Measurements from ENCODE around the gene NNMT. TPM values are rescaled to one million over a fixed set of nuclear protein-coding genes. Genes with fewer than 3 reads are reported as not detected.
"Not testable (repeated sequence)": the region's sequence is repeated elsewhere in the genome, so short reads cannot be mapped to it uniquely, and the experiment has no call there.

The NNMT gene
- total RNA-seq, 2 donors from 2014 or later = 631 to 647 TPM

DNA sequence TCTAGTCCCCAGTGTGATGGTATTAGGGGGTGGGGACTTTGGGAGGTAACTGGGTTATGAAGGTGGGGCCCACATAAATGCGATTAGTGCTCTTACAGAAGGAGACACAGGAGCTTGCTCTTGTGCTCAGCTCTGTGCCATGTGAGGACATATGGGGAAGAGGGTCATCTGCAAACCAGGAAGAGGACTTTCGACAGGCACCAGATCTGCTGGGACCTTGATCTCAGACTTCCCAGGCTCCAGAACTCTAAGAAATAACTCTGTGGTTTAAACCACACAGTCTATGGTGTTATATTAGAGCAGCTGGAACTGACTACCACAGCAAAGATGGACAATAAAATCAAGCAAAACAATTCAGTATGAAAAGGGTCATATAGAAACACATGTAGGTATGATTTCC is 26.7 kb downstream of the NNMT start:
- no peak for DNase-seq (ENCODE audit: low spot score)
- intact Hi-C loops (cut with DNase I) = no loop called here

DNA sequence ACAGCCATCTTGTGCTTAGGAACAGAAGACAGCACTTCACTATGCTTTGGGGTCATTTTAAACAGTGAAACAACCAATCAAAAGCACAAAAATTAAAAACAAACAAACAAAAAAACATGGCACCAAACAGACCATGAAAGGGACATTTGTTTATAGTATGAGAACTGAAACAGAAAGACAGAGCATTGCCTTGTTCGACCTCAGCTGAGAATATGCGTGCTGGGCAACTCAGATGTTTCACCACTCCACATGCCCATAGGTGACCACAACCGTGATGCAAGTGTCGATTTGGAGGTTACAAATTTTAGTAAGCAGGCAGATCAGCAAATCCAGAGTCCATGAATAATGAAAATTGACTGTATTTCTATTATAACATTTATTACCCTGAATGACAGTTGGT is 30.0 kb downstream of the NNMT start:
- intact Hi-C loops (cut with DNase I) = no loop called here
- no peak for DNase-seq (ENCODE audit: low spot score)

DNA sequence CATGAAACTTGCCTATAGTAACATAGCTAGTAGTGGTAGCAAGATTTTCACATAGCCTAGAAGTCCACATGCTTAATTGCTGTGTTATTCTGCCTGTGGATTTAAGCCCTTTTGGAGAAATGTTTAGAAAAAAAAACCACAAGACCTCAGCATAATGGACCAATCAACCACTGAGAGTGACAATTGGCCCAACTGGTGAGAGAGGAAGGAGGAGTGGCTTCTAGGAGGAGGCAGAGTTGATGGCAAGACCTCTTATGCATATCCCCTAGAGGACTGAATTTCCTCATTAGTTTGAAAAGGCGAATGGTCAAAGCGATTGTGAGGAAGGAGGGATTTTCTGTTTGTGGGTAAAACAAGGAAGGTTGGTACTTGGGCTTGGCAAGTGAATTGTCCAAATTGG is 30.6 kb downstream of the NNMT start:
- intact Hi-C loops (cut with DNase I) = no loop called here
- DNase-seq (ENCODE audit: low spot score) = no peak

DNA sequence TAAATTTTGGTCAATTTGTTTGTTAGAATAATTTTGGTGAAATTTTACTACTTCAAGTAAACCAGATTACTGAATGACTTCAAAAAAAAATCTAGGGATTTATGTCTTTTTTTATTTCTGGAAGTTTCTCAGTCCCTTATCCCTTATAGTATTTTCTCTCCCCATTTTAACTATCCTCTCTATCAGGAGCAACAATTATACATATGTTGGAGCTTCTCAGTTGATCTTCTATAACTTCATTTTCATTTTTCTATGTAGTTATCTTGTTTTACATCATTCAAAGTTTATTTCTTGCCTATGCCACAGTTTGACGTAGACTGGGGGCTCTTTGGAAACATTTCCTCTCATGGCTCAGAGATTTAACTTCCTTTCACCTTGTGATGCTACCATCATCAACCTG is 34.2 kb downstream of the NNMT start:
- intact Hi-C loops (cut with DNase I) = loop anchor here in 1 of 2 donors (5.0 kb wide), 1 partner anchor 432 kb away; no protein-coding TSS in a partner anchor
- no peak for DNase-seq (ENCODE audit: low spot score)

DNA sequence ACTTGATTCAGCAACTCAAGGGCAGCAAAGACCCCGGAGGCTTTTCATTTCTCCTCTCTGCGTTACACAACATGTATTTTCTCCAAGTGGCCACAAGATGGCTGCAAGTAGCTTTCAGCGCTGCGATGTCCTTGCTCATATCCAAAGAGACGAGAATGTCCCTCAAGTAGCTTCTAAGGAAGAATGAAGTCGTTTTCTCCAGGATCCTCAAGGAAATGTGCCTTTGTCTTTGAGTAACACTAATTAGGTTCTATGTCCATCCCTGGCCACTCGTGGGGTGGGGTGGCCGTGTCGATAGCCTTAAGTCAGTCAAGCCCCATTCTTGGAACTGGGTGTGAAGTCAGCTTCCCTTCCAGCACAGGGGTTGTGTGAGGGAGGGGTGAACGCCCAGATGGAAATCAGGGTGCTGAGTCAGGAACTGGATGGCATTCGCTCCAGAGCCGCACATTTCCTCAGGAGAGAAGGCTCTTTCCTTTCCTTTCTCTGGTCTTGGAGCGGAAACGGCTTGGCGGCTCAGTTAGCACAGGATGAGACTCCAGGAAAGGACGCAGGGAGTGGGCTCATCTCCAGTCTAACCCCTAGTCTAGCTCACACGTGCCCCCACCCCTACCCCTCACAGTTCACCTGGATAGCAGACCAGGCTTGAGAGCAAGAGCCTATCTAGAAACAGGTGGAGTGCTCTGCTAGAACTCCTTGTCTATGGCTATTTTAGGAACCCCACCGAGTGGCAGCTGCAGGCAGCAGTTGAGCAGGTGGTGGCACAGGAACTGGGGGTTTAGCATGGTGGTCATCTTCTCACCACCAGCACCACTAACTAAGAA is 44.3 kb downstream of the NNMT start:
- intact Hi-C loops (cut with DNase I) = no loop called here

DNA sequence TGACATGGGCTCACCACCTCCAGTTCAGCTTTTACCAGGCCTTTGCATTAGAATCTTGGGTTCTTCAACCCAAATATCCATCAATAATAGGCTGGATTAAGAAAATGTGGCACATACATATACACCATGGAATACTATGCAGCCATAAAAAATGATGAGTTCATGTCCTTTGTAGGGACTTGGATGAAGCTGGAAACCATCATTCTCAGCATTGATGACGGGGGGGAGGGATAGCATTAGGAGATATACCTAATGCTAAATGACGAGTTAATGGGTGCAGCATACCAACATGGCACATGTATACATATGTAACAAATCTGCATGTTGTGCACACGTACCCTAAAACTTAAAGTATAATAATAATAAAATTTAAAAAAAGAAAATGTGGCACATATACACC is 45.5 kb downstream of the NNMT start:
- intact Hi-C loops (cut with DNase I); DNase-seq (ENCODE audit: low spot score): not testable (repeated sequence)

More for the DNA sequence above, 44.3 kb downstream of the NNMT start:
- peak; percentile 84 for DNase-seq (ENCODE audit: low spot score)

DNA sequence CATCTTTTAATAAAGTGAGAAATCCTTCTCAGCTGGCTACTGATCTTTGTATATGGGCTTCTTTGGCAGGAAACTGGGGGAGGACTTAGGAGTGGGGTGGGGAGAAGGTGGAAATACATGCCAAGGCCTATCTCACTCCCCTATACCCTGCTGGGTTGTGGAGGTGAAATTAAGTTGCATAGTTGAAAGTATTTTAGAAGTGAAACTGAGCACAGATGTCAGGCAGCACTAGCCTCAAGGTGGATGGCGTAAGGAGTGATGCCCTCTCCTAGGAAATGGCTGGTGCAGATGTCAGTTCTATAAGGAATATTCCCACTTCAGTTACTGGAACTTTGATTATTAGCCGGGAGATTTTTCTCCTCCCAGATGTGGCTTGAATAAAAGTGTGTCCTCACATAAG is 46.3 kb downstream of the NNMT start:
- no peak for DNase-seq (ENCODE audit: low spot score)
- intact Hi-C loops (cut with DNase I) = no loop called here

DNA sequence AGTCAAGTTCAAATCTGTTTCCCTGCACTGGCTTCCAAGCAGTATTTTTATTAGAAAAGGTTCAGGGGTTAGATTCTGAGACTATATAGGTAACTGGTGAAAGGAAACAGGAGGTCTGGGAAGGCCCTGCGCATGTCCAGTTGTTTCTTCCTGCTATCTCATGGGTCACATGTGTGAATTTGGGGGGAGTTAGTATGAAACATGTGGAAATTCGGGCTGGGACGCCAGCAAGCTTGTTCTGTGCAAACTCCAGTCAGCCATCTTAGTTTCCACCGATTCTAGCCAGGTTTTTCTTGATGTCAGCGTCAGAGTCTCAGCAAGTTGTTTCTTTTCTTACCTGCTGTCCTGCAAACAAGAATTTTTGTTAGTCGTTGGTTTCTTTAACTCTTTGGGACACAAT is 46.8 kb downstream of the NNMT start:
- DNase-seq (ENCODE audit: low spot score) = no peak
- intact Hi-C loops (cut with DNase I) = no loop called here

DNA sequence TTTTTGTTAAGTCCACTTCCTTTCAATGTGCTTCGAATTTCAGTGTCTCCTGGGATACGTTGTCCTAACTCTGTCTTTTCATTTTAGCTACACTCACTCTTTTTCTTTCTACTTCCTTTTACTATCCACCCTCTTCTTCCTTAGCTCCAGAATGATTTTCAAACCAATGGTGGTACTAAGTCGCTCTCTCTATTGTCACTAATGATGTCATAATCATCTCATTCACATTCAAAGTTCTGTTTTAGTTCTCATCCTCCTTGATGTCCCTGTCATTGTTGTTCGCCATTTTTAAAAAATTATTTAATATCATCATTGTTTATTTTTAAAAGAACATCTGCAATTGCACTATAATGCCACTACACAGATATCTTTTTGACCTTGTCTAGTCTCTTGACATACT is 47.3 kb downstream of the NNMT start:
- intact Hi-C loops (cut with DNase I) = no loop called here
- DNase-seq (ENCODE audit: low spot score) = no peak

DNA sequence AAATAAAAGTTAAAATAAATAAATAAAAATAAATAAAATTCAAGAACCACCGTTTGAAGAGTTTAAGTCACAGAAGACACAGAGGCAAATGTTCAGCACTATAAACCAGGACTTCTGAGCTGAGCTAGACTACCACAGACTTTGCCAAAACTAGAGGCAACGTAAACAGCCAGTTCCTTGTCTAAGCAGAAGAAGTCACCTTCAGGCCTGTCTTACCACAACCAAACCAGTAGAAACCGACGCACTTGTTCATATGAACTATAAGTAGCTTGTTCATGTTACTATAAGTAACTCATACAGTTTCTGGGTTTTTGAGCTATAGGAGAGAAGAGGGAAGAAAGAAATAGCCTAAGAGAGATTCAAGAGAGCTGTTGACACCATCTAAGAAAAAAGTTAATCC is 48.3 kb downstream of the NNMT start:
- no peak for DNase-seq (ENCODE audit: low spot score)
- intact Hi-C loops (cut with DNase I) = no loop called here

DNA sequence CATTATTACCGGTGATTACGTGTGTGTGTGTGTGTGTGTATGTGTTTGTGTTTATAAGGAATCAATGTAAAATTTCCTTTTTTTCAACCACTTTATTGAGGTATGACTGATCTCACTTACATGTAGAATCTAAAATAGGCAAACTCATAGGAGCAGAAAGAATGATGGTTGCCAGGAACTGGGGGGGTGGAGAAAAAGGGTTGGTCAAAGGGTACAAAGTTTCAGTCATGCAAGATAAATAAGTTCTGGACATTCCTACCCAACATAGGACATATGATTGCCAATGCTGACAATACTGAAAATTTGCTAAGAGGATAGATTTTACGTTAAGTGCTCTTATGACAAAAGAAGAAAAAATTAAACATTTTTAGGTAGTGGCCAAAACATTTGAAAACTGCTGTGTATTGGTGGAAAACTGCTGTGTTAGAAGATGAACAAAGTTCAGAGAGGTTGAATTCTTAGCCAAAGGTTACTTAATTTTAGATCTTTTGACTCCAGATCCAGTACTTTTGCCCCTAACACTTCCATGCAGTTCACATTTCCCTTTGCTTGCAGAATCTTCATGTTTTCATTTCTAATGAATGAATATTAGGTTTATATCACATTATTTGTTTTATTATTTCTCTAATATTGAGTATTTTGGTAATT is 49.5 kb downstream of the NNMT start:
- intact Hi-C loops (cut with DNase I) = no loop called here
- no peak for DNase-seq (ENCODE audit: low spot score)

DNA sequence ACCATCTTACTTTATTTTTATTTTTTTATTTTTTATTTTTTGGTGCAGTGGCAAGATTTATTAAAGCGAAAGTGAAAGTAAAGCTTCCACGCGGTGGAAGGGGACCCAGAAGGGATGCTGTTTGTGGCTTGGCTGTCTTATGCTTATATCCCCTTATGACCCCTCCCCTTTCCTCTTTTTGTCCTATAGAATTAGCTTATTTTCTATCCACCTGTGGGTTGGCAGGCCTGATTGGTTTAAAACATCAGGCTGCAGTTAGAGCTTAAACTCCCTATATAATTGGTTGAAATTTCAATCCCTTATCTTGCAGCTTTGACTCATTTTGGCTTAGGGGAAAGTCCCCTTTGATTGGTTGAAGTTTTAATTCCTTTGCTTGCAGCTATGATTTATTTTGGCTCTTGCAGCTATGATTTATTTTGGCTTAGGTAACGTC is 50.5 kb downstream of the NNMT start:
- intact Hi-C loops (cut with DNase I) = no loop called here
- DNase-seq (ENCODE audit: low spot score) = no peak

DNA sequence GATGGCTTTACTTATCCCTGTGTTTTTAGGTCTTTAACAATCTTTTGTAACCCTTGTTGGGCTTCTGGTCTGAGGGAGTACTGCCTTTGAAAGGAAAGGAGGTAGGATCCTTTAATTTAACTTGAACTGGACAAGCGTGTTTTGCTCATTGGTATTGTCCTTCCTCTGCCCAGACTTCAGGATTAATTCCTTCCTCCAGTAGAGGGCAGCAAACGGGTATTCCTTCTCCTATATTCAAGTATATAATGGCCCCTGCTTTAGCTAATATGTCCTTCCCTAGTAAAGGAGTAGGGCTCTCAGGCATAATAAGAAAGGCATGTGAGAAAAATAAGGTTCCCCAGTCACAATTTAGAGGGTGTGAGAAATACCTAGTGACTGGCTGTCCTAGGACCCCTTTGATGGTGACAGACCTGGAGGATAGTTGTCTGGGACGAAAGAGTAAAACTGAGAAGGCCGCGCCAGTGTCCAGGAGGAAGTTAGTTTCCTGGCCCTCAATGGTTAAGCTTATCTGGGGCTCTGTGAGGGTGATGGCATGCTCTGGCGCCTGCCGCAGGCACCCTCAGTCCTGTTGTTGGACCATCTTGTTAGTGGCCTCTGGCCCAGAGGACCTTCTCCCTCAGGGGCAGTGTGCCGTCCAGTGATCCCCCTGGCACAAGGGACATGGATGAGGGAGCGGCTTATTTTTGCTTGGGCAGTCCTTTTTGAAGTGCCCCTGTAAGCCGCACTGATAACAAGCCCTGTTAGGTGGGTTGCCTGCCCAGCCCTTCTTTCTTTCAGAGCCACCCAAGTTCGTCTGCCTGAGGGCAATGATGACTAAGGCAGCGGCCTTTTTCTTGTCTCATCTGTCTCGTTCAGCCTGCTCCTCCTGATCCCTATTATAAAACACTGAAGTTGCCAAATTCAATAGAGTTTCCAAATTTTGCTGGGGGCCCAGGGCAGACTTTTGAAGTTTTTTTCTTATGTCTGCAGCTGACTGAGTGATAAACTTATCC is 52.3 kb downstream of the NNMT start:
- intact Hi-C loops (cut with DNase I) = no loop called here
- peak; percentile 55 for DNase-seq (ENCODE audit: low spot score)

DNA sequence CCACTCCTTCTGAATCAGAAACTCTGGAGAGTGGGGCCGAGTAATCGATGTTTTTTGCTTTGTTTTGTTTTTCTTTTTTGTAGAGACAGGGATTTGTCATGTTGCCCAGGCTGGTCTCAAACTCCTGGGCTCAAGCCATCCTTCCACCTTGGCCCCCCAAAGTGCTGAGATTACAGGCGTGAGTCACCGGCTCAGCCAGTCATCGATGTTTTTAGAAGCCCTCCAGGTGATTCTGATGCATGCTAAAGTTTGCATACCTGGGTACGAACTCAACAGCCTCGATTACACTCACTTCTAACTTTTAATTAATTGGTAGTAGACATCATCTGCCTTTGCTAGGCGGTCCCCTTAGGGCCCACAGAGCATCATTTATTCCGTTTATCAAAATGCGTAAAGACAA is 53.8 kb downstream of the NNMT start:
- no peak for DNase-seq (ENCODE audit: low spot score)
- intact Hi-C loops (cut with DNase I) = no loop called here

DNA sequence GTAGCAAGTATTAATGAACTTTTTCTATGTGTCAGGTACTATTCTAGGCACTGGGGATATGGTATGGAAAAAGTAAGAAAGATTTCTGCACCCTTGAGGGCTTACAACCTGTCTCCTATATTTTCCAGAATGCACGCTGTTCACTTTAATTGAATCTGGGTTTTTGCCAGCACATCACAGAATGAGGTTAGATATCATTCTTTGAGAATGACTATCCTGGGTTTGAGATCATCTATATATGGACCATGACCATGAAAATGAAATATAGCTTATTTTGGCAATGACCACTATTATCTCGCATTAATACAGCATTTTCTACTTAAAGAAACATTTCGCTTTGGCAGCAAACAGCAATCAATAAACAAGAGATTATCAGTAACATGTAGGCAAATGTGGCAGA is 57.2 kb downstream of the NNMT start:
- intact Hi-C loops (cut with DNase I) = no loop called here
- DNase-seq (ENCODE audit: low spot score) = no peak

DNA sequence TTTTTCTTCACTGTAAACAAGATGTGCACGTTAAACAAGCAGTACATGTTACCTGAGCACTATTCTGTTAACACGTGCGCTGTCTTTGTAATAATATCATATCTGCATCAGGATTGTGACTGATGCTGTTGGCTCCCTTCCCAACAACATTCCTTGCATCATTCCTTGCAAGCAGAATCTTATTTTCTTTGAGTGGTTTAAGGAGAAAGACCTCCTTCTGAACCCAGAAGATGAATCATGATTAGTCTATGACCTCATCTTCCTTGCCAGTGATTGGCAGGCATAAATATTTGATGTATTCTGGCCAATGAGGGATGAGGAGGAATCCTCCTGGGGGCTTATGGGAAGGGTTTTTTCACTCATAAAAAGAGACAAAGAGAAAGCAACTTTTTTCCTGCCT is 57.9 kb downstream of the NNMT start:
- intact Hi-C loops (cut with DNase I) = no loop called here
- no peak for DNase-seq (ENCODE audit: low spot score)

DNA sequence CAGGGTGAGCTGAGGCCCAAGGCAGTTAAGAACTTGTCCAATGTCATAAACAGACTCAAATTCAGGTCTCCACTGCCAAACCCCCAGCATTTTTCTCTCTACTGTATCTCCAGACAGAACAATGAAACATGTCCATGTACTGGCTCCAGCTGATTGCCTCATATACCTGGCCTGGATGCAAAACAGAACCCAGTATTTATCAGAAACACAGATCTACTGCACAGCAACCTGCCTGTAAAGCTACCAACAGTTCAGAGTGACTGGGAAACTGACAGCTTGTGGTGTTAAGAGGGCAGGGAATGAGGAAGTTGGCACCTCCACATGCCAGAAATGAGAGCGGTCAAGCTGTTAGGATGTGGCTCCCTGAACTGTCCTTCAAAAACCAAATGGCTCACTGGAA is 62.5 kb downstream of the NNMT start:
- intact Hi-C loops (cut with DNase I) = no loop called here

DNA sequence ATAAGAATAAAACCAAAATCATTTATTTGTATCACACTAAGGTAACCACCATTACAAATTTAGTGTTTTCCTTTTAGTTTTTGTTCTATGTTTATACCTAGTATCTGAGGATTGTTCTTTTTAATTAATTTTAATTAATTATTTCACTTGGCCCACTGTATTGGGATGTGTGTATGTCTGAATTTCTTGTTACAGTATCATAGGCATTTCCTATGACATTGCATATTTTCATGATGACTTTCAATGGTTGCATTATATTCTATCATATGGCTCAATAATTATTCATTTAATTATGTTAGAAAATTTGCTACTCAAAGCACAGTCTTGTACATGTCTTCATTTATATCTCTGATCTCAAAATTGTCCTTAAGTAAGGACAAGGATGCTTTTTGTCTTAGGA is 63.1 kb downstream of the NNMT start:
- intact Hi-C loops (cut with DNase I) = no loop called here
- DNase-seq (ENCODE audit: low spot score) = no peak

More for the DNA sequence above, 62.5 kb downstream of the NNMT start:
- no peak for DNase-seq (ENCODE audit: low spot score)

DNA sequence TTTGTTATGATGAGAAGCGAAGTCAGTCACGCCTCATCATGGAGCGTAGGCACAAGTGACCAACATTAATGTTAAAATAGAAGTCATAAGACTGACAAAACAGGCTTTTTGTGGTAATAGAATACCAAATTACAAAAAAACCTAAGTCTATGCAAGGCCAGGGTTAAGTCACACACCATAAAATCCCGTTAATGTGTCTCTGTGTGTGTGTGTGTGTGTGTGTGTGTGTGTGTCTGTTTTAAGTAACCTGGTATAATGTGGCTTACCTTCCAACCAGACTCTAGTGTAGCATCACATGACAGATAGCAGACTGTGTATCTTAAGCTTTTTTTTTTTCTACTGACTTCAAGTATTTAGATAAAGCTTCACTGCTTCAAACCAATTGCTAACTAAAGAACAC is 66.1 kb downstream of the NNMT start:
- DNase-seq (ENCODE audit: low spot score) = no peak
- intact Hi-C loops (cut with DNase I) = no loop called here

DNA sequence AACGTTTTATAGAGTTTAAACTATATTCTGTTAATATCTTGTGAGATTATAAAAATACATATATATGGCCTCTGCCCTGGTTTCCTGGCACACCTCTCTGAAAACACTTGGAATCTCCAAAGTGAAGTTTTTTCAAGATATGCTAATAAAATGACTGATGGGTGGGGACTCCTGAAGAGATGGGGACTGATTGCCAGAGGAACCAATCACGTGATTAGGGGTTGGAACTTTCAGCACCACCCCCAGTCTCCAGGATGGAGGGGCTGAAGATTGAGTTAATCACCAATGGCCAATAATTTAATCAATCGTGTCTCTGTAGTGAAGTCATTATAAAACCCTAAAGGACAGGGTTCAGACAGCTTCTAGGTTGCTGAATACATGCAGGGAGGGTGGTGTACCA is 66.8 kb downstream of the NNMT start:
- intact Hi-C loops (cut with DNase I) = no loop called here
- DNase-seq (ENCODE audit: low spot score) = no peak

Measured in posterior vena cava (tissue), 2 donors.